ENCODE measurements around the gene PTCH2. TPM values are rescaled to one million over a fixed set of nuclear protein-coding genes. Genes with fewer than 3 reads are reported as not detected.

The PTCH2 gene
- total and polyA plus RNA-seq, 2 of the 13 experiments (the other 11 are each of a cell fraction or from before 2014, with no cell fraction given) = 0.60 to 1.5 TPM

GRCh38 chr1:44827197-44828002, 15.7 kb downstream of the PTCH2 start (continued):
- TF ChIP-seq AFF4 (CRISPR knock-in tag; IDR thresholded peaks at IDR 0.05) = 0 out of 2 replicates have a peak, but pooled peaks have one; percentile 3
- TF ChIP-seq IKZF1 (IDR thresholded peaks at IDR 0.05) = no peak
- no peak for TF ChIP-seq KIAA2018 (CRISPR knock-in tag; IDR thresholded peaks at IDR 0.05; ENCODE audit: borderline replicate concordance)
- no peak for TF ChIP-seq DNMT3B (CRISPR knock-in tag; conservative IDR thresholded peaks at IDR 0.05)
- TF ChIP-seq ZNF232 (CRISPR knock-in tag; IDR thresholded peaks at IDR 0.05; ENCODE audit: borderline replicate concordance) = no peak
- no peak; the same call in 1 of the 2 replicates for TF ChIP-seq ZMAT3 (CRISPR knock-in tag; conservative IDR thresholded peaks at IDR 0.05)
- no peak for TF ChIP-seq NCOA1 (CRISPR knock-in tag; IDR thresholded peaks at IDR 0.05)
- peak; percentile 50; the same call in 1 of the 2 replicates for TF ChIP-seq NR2F2 (IDR thresholded peaks at IDR 0.05; ENCODE audit: borderline replicate concordance, low read depth)
- no peak for TF ChIP-seq IKZF4 (CRISPR knock-in tag; IDR thresholded peaks at IDR 0.05; ENCODE audit: borderline replicate concordance, low read depth, not compliant biosample characterization)
- peak; percentile 8; the same call in 1 of the 2 replicates for TF ChIP-seq PHF21A (CRISPR knock-in tag; IDR thresholded peaks at IDR 0.05)
- TF ChIP-seq NR1H2 (CRISPR knock-in tag; IDR thresholded peaks at IDR 0.05; ENCODE audit: borderline replicate concordance, low read depth) = no peak
- no peak for TF ChIP-seq ZNF781 (CRISPR knock-in tag; IDR thresholded peaks at IDR 0.05; ENCODE audit: borderline replicate concordance, not compliant biosample characterization)
- no peak for TF ChIP-seq FOXJ3 (CRISPR knock-in tag; IDR thresholded peaks at IDR 0.05; ENCODE audit: borderline replicate concordance)
- TF ChIP-seq SP5 (CRISPR knock-in tag; IDR thresholded peaks at IDR 0.05; ENCODE audit: borderline replicate concordance, low read depth) = peak; percentile 91
- peak; percentile 83; the same call in 1 of the 2 replicates for TF ChIP-seq ZNF572 (CRISPR knock-in tag; IDR thresholded peaks at IDR 0.05)

All from HepG2 (cell line).